CD4-positive, alpha-beta memory T cell (primary cell): Measurements from ENCODE around the gene ANKRD11. TPM values are rescaled to one million over a fixed set of nuclear protein-coding genes. Genes with fewer than 3 reads are reported as not detected.

Source experiments
- CTCF ChIA-PET: fragments of 350-600 bp; sonication (Branson Sonifier 250); formaldehyde crosslinking; loops from one replicate; lab custom pipeline; 2021; ENCODE audit warnings: inconsistent platforms; ENCODE audit not compliant: partially characterized antibody; lab: Charles Lee
- POLR2A ChIA-PET: fragments of 350-600 bp; sonication (Branson Sonifier 250); formaldehyde crosslinking; loops from one replicate; lab custom pipeline; 2021; ENCODE audit not compliant: partially characterized antibody; lab: Charles Lee
- DNase-seq, 5 donors: peaks; one replicate each; pipeline versions ENCODE4 v3.0.0 to v3.0.0-alpha.2; 2020 to 2022; ENCODE audit warnings: mixed read lengths in 1 of 5
- H3K27ac ChIP-seq: one replicate; pipeline ENCODE4 v1.7.0; 2013; ENCODE audit warnings: low read depth, low read length
- H3K27me3 ChIP-seq: 2 replicates; pipeline ENCODE4 v1.7.0; 2013; ENCODE audit warnings: mild to moderate bottlenecking, low read length, moderate library complexity; ENCODE audit not compliant: insufficient read depth
- H3K36me3 ChIP-seq: 2 replicates; pipeline ENCODE4 v1.7.0; 2013; ENCODE audit warnings: mild to moderate bottlenecking, low read length, moderate library complexity; ENCODE audit not compliant: insufficient read depth
- H3K4me1 ChIP-seq: 2 replicates; pipeline ENCODE4 v1.7.0; 2013; ENCODE audit warnings: mild to moderate bottlenecking, low read length, moderate library complexity; ENCODE audit not compliant: insufficient read depth
- H3K4me3 ChIP-seq, 2 donors: one replicate each; pipeline ENCODE4 v1.7.0; 2013; ENCODE audit warnings: low read length in 2 of 2, mild to moderate bottlenecking in 1 of 2
- H3K9me3 ChIP-seq, 2 donors: one replicate each; pipeline ENCODE4 v1.7.0; 2013; ENCODE audit warnings: low read length in 2 of 2, control low read depth in 1 of 2; ENCODE audit not compliant: control insufficient read depth in 1 of 2
- H3K27ac Mint-ChIP-seq, 7 donors: one replicate each; pipeline ENCODE4 v1.8.0; 2020 to 2021; ENCODE audit warnings: mixed read lengths in 7 of 7, mild to moderate bottlenecking in 6 of 7, inconsistent platforms in 3 of 7, moderate library complexity in 3 of 7
- H3K27me3 Mint-ChIP-seq, 2 donors: one replicate each; pipeline ENCODE4 v1.8.0; 2020 to 2021; ENCODE audit warnings: mixed read lengths in 2 of 2
- H3K36me3 Mint-ChIP-seq, 2 donors: one replicate each; pipeline ENCODE4 v1.8.0; 2020 to 2021; ENCODE audit warnings: mixed read lengths in 2 of 2, inconsistent platforms in 1 of 2, mild to moderate bottlenecking in 1 of 2
- H3K4me1 Mint-ChIP-seq, 4 donors: one replicate each; pipeline ENCODE4 v1.8.0; 2020 to 2021; ENCODE audit warnings: mixed read lengths in 4 of 4, mild to moderate bottlenecking in 1 of 4
- H3K4me3 Mint-ChIP-seq, 8 donors: one replicate each; pipeline ENCODE4 v1.8.0; 2020 to 2021; ENCODE audit warnings: mixed read lengths in 8 of 8, mild to moderate bottlenecking in 7 of 8, moderate library complexity in 6 of 8, inconsistent platforms in 3 of 8
- H3K9me3 Mint-ChIP-seq, 8 donors: one replicate each; pipeline ENCODE4 v1.8.0; 2020 to 2021; ENCODE audit warnings: mixed read lengths in 8 of 8, mild to moderate bottlenecking in 5 of 8, inconsistent platforms in 3 of 8, moderate library complexity in 1 of 8
- intact Hi-C: fragments of 100-400 bp; cut with micrococcal nuclease; formaldehyde crosslinking; loops from one replicate; pipeline ENCODE4 v1.15.1; 2023
- polyA plus RNA-seq, 2 donors: library from polyadenylated mRNA; unstranded; fragments of 300-500 nt; fragmentation: Illumina TruSeq; gene quantifications; one replicate each; pipeline ENCODE4 v1.2.3, GENCODE V29; 2021
- total RNA-seq, 2 experiments: library from RNA; stranded (reverse); gene quantifications; one replicate each; pipeline ENCODE4 v1.2.3, GENCODE V29; 2021

ANKRD11 gene
- total and polyA plus RNA-seq, 4 experiments from 2014 or later: 3.9 to 246 (median 140) TPM

GRCh38 chr16:89380681-89381080 lies 109.7 kb downstream of the ANKRD11 start:
- peaks cover 58 to 97% (median 78%) of the 10 kb centered on the region in 4 donors for H3K4me1 Mint-ChIP-seq
- Histone ChIP-seq H3K4me3 (no peak overlapping the region), H3K27ac (no peak overlapping the region), H3K4me1 (peaks cover 91% of the 10 kb centered on the region), H3K27me3 (no peaks in the 10 kb centered on the region), H3K36me3 (no peaks in the 10 kb centered on the region), H3K9me3 (no peaks in the 10 kb centered on the region)
- POLR2A ChIA-PET: no interaction called here
- DNase-seq: no peak
- H3K36me3 Mint-ChIP-seq: peaks cover 7 to 8% of the 10 kb centered on the region in 2 donors
- CTCF ChIA-PET: interaction anchor here (1.4 kb wide), 1 partner anchor 37 kb away, joined by 3 read pairs; no protein-coding TSS in a partner anchor
- peak overlapping the region in 1 of 8 donors; percentile 36 for H3K4me3 Mint-ChIP-seq
- peaks cover 0 to 5% (median 0%) of the 10 kb centered on the region in 8 donors for H3K9me3 Mint-ChIP-seq
- no peaks in the 10 kb centered on the region for H3K27me3 Mint-ChIP-seq
- H3K27ac Mint-ChIP-seq: peak overlapping the region in 2 of 7 donors; percentile 17 to 36
- intact Hi-C loops: no loop called here

GRCh38 chr16:89378947-89379771 lies 111.2 kb downstream of the ANKRD11 start:
- Histone ChIP-seq H3K27ac (no peak overlapping the region), H3K9me3 (no peaks in the 10 kb centered on the region), H3K36me3 (no peaks in the 10 kb centered on the region), H3K4me3 (no peak overlapping the region), H3K4me1 (peaks cover 82% of the 10 kb centered on the region), H3K27me3 (no peaks in the 10 kb centered on the region)
- intact Hi-C loops: no loop called here
- Mint-ChIP-seq H3K9me3 (peaks cover 0 to 5% (median 0%) of the 10 kb centered on the region in 8 donors), H3K36me3 (peaks cover 5 to 7% of the 10 kb centered on the region in 2 donors), H3K27me3 (no peaks in the 10 kb centered on the region), H3K4me1 (peaks cover 54 to 96% (median 76%) of the 10 kb centered on the region in 4 donors), H3K27ac (peak overlapping the region in 1 of 7 donors; percentile 49), H3K4me3 (peak overlapping the region in 3 of 8 donors; percentile 28 to 57 (median 34))
- CTCF ChIA-PET: no interaction called here
- POLR2A ChIA-PET: no interaction called here
- no peak for DNase-seq

DNA sequence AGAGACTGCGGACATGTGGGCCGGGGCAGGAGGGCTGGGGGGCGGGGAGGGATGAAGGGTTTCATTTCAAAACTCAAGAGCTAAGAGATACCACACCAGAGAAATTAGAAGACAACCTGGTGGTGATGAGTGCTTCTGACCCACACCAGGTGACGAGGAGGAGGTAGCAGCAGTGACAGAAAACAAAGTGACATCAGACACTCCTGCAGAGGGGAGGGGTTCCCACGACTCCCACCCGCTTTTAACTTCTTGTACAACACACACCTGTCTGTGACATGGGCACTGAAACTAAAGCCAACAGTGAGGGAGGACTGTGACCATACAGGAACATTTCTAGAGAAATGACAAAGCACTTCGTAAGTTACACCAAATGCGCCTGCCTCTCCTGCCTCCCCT lies 112.9 kb downstream of the ANKRD11 start:
- H3K27me3 ChIP-seq: no peaks in the 10 kb centered on the region
- H3K27ac ChIP-seq: no peak overlapping the region
- POLR2A ChIA-PET: no interaction called here
- CTCF ChIA-PET: no interaction called here
- peaks cover 68% of the 10 kb centered on the region for H3K4me1 ChIP-seq
- DNase-seq: no peak
- intact Hi-C loops: no loop called here
- peaks cover 11 to 16% of the 10 kb centered on the region in 2 donors for H3K36me3 Mint-ChIP-seq
- peaks cover 0 to 5% (median 0%) of the 10 kb centered on the region in 8 donors for H3K9me3 Mint-ChIP-seq
- no peaks in the 10 kb centered on the region for H3K36me3 ChIP-seq
- peaks cover 44 to 95% (median 72%) of the 10 kb centered on the region in 4 donors for H3K4me1 Mint-ChIP-seq
- no peaks in the 10 kb centered on the region for H3K9me3 ChIP-seq
- no peaks in the 10 kb centered on the region for H3K27me3 Mint-ChIP-seq
- H3K4me3 Mint-ChIP-seq: peak overlapping the region in 1 of 8 donors; percentile 45
- peak overlapping the region in 4 of 7 donors; percentile 25 to 80 (median 68) for H3K27ac Mint-ChIP-seq
- H3K4me3 ChIP-seq: no peak overlapping the region

DNA sequence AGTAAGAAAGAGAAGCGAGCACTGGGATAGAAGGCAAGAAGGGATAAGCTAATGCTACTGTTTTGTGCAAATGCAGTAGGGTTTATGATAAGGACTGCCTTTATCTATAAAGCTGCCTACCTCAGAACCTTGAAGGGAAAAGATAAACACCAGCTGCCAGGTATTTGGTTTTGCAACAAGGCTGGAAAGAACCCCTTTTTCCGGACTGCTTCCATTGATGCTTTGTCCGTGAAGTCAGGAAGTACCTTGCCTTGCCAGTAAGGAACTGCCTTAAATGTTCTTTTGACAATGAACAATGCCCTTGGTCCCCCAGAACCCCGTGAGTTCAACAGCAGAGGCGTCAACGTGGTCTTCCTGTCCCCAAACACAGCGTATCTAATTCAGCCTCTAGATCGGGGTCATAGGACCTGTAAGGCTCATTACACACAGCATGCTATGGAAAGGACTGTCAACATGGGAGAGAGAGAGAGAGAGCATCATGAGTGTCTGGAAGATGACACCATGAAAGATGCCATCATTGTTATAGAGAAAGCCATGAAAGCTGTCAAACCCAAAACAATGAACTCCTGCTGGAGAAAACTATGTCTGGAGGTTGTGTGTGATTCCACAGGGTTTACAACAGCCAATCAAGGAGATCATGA lies 113.4 kb downstream of the ANKRD11 start:
- H3K9me3 ChIP-seq: no peaks in the 10 kb centered on the region
- no peaks in the 10 kb centered on the region for H3K36me3 ChIP-seq
- Mint-ChIP-seq H3K4me3 (peak overlapping the region in 4 of 8 donors; percentile 3 to 52 (median 34)), H3K27ac (peak overlapping the region in 6 of 7 donors; percentile 0 to 72 (median 27)), H3K9me3 (peaks cover 0 to 5% (median 0%) of the 10 kb centered on the region in 8 donors), H3K4me1 (peaks cover 45 to 94% (median 70%) of the 10 kb centered on the region in 4 donors), H3K27me3 (no peaks in the 10 kb centered on the region), H3K36me3 (peaks cover 12 to 16% of the 10 kb centered on the region in 2 donors)
- ChIA-PET POLR2A (no interaction called here), CTCF (interaction anchor here (1.5 kb wide), 1 partner anchor 108 kb away, joined by 4 read pairs; no protein-coding TSS in a partner anchor)
- H3K27ac ChIP-seq: no peak overlapping the region
- intact Hi-C loops: no loop called here
- H3K4me1 ChIP-seq: peaks cover 64% of the 10 kb centered on the region
- no peak overlapping the region for H3K4me3 ChIP-seq
- H3K27me3 ChIP-seq: no peaks in the 10 kb centered on the region
- DNase-seq: no peak

- H3K9me3 Mint-ChIP-seq: peaks cover 0 to 5% (median 0%) of the 10 kb centered on the region in 8 donors
- Histone ChIP-seq H3K27ac (no peak overlapping the region), H3K27me3 (no peaks in the 10 kb centered on the region), H3K9me3 (no peaks in the 10 kb centered on the region), H3K4me3 (no peak overlapping the region), H3K4me1 (peaks cover 64% of the 10 kb centered on the region), H3K36me3 (no peaks in the 10 kb centered on the region)
- H3K4me1 Mint-ChIP-seq: peaks cover 46 to 95% (median 70%) of the 10 kb centered on the region in 4 donors
- intact Hi-C loops: no loop called here
- CTCF ChIA-PET: interaction anchor here (1.0 to 1.5 kb wide), 2 partner anchors 11 to 109 kb away, joined by 4 read pairs; no protein-coding TSS in a partner anchor
- H3K27ac Mint-ChIP-seq: peak overlapping the region in 1 of 7 donors; percentile 65
- POLR2A ChIA-PET: interaction anchor here (0.8 kb wide), 1 partner anchor 59 kb away, joined by 3 read pairs; no protein-coding TSS in a partner anchor
- no peak for DNase-seq
- no peaks in the 10 kb centered on the region for H3K27me3 Mint-ChIP-seq
- H3K36me3 Mint-ChIP-seq: peaks cover 20 to 24% of the 10 kb centered on the region in 2 donors
- H3K4me3 Mint-ChIP-seq: peak overlapping the region in 1 of 8 donors; percentile 7
Observed at GRCh38 chr16:89375686-89376085, 114.7 kb downstream of the ANKRD11 start.

DNA sequence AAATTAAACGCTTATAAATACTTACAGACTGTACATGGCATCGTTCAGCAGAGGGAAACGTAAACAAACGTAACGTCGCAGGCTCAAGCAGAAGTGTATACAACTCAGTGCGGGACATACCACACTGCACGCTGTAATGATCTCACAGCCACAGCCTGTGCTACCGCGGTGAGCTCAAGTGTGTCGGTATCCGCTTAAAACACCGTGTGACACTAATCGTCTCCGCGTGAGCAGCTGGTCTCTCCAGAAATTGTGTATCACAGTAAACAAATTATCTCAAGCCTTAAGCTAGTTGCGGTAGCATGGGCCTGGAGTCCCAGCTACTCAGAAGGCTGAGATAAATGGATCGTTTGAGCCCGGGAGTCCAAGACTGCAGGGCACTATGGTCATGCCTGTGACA lies 115.3 kb downstream of the ANKRD11 start:
- no peak overlapping the region for H3K27ac ChIP-seq
- Mint-ChIP-seq H3K9me3 (peaks cover 0 to 5% (median 0%) of the 10 kb centered on the region in 8 donors), H3K36me3 (peaks cover 20 to 24% of the 10 kb centered on the region in 2 donors), H3K4me1 (peaks cover 46 to 95% (median 68%) of the 10 kb centered on the region in 4 donors), H3K27me3 (no peaks in the 10 kb centered on the region), H3K27ac (peak overlapping the region in 1 of 7 donors; percentile 25), H3K4me3 (no peak overlapping the region)
- intact Hi-C loops: no loop called here
- peaks cover 64% of the 10 kb centered on the region for H3K4me1 ChIP-seq
- H3K27me3 ChIP-seq: no peaks in the 10 kb centered on the region
- H3K9me3 ChIP-seq: no peaks in the 10 kb centered on the region
- POLR2A ChIA-PET: no interaction called here
- CTCF ChIA-PET: interaction anchor here (1.5 kb wide), 1 partner anchor 110 kb away, joined by 4 read pairs; no protein-coding TSS in a partner anchor
- H3K36me3 ChIP-seq: no peaks in the 10 kb centered on the region
- H3K4me3 ChIP-seq: no peak overlapping the region
- DNase-seq: no peak
